ENCODE measurements around the gene ARL15. TPM values are rescaled to one million over a fixed set of nuclear protein-coding genes. Genes with fewer than 3 reads are reported as not detected.
"Not testable (repeated sequence)": the region's sequence is repeated elsewhere in the genome, so short reads cannot be mapped to it uniquely, and the experiment has no call there.

Gene ARL15
- total RNA-seq: 10 to 100 TPM; 14.3 to 24.1 TPM

DNA sequence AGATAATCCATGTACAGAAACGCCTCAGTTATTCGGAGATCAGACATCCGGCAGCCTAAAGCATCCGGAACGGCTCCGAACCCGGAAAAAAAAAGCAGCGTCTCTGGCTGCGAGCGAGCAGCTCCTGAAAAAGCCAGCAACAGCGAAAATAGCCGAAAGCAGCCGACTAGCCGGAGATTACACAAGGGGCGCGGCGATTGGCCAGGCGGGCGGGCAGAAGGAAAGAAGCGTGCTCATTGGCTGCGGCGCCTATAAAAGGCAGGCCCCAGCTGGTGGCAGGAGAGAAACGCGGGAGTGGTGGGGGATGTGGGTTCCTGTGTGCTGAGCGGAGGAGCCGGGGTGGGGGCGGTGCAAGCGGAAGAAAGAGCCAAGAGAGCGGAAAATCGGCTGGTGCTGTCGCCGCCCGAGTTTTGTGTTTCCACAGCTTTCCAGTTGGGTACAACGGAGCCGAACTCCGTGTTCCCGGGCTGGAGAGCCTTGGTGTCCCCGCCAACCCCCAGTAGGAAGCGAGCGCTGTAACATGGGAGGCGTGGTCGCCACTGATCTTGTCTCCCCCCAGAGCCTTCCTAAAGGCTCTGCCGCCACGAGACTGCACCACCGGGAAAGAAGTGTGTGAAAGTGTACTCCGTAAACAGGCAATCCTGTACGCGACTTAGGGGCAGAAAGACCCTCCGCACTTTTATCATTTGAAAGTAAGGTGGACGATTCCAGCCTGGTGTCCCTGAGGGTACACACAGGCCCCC, at the start of gene ARL15:
ARL15 (minus strand) TSS at position 141 of the 743 bp plus-strand sequence.
- DNase-seq (peak; percentile 98 to 99 (median 99)), ATAC-seq (peak; percentile 97)
- intact Hi-C loops (cut with DNase I): no loop called here
- H3K36me3 ChIP-seq (replicated peaks in 1 of 2; ENCODE audit: insufficient read depth in 1 of 2, low read depth in 2 of 2): no peaks in the 10 kb centered on the region
- WGBS, 2 donors: 0 to 1% methylated on average over 43 to 50 of the region's 50 CpGs
- peak; percentile 99 to 100 (median 100) for TF ChIP-seq POLR2A (IDR thresholded peaks at IDR 0.05)
- TF ChIP-seq, protein P1, sequence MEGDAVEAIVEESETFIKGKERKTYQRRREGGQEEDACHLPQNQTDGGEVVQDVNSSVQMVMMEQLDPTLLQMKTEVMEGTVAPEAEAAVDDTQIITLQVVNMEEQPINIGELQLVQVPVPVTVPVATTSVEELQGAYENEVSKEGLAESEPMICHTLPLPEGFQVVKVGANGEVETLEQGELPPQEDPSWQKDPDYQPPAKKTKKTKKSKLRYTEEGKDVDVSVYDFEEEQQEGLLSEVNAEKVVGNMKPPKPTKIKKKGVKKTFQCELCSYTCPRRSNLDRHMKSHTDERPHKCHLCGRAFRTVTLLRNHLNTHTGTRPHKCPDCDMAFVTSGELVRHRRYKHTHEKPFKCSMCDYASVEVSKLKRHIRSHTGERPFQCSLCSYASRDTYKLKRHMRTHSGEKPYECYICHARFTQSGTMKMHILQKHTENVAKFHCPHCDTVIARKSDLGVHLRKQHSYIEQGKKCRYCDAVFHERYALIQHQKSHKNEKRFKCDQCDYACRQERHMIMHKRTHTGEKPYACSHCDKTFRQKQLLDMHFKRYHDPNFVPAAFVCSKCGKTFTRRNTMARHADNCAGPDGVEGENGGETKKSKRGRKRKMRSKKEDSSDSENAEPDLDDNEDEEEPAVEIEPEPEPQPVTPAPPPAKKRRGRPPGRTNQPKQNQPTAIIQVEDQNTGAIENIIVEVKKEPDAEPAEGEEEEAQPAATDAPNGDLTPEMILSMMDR (IDR thresholded peaks at IDR 0.05): peak in 1 of 7 experiments; percentile 12
- peak within 1 kb of the TSS; percentile 72 to 96 (median 94) for H3K27ac ChIP-seq
- H3K27me3 ChIP-seq: no peaks in the 10 kb centered on the region
- H3K4me3 ChIP-seq: peak within 1 kb of the TSS; percentile 91 to 98
- no peaks in the 10 kb centered on the region for H3K9me3 ChIP-seq
- H3K4me1 ChIP-seq: peaks cover 27% of the 10 kb centered on the region

DNA sequence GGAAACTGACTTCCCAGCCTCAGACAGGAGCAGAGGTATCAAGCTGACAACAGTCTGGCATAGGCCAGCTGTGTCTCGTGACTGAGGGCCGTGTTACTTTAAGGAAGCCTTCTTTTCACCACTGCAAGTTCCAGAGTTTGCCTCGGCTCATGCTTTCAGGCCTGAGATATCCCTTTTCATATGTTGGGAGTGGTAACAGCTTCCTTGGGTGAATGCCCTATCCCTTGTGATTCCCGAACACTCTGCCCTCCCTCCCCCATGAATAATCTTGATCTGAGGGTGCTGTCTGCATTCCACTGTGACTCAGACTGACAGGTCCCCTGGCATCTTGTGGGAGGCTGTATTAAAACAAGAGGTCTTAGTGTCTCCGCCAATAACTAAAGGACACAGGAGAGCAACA, 49.7 kb upstream of the ARL15 start:
- WGBS, 2 donors: 33 to 63% methylated on average over 4 to 5 of the region's 5 CpGs
- TF ChIP-seq POLR2A (IDR thresholded peaks at IDR 0.05): no peak
- TF ChIP-seq, protein P1 (IDR thresholded peaks at IDR 0.05): no peak
- peaks cover 25% of the 10 kb centered on the region for H3K4me1 ChIP-seq
- intact Hi-C loops (cut with DNase I): no loop called here
- ATAC-seq: no peak
- H3K36me3 ChIP-seq (replicated peaks in 1 of 2; ENCODE audit: insufficient read depth in 1 of 2, low read depth in 2 of 2): no peaks in the 10 kb centered on the region
- H3K4me3 ChIP-seq: no peak overlapping the region
- peak in 1 of 4 donors; percentile 11 for DNase-seq
- H3K27me3 ChIP-seq: no peaks in the 10 kb centered on the region
- no peak overlapping the region for H3K27ac ChIP-seq
- H3K9me3 ChIP-seq: no peaks in the 10 kb centered on the region

DNA sequence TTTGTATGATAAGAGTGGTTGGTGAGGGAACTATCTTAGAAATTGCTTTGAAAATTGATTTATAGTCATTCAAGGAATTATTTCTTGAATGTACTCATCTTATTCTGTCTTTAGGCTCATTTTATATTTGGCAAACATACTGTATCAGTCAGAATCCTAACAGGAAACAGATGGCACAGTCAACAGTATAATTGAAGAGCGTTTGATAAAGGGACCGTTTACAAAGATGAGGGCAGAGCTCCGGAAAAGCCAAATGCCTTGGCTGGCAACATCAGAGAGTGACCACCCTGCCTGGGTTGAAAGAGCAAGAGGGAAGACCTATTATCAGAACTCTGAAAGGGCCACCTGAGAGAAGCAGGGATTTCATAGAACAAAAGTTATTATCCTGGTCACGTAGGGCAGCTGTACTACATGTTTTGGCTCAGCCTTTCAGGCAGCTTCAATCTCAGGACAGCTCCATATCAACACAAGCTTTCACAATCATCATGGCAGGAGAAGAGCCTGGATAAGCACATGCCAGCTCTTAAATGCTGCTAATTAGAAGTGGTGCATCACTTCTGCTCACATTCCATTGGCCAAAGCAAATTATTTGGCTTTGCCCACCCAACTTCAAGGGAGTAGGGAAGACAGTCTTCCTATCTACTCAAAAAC, 47.2 kb upstream of the ARL15 start:
- Histone ChIP-seq H3K9me3 (peaks cover 0 to 11% (median 0%) of the 10 kb centered on the region in 3 donors), H3K27me3 (no peaks in the 10 kb centered on the region), H3K4me3 (no peak overlapping the region), H3K4me1 (peaks cover 25% of the 10 kb centered on the region), H3K36me3 (replicated peaks in 1 of 2; ENCODE audit: insufficient read depth in 1 of 2, low read depth in 2 of 2) (no peaks in the 10 kb centered on the region), H3K27ac (no peak overlapping the region)
- ATAC-seq (no peak), DNase-seq (no peak)
- TF ChIP-seq, protein P1 (IDR thresholded peaks at IDR 0.05): no peak
- no peak for TF ChIP-seq POLR2A (IDR thresholded peaks at IDR 0.05)
- 55 to 77% methylated on average over 4 of the region's 4 CpGs for WGBS, 2 donors
- intact Hi-C loops (cut with DNase I): no loop called here

DNA sequence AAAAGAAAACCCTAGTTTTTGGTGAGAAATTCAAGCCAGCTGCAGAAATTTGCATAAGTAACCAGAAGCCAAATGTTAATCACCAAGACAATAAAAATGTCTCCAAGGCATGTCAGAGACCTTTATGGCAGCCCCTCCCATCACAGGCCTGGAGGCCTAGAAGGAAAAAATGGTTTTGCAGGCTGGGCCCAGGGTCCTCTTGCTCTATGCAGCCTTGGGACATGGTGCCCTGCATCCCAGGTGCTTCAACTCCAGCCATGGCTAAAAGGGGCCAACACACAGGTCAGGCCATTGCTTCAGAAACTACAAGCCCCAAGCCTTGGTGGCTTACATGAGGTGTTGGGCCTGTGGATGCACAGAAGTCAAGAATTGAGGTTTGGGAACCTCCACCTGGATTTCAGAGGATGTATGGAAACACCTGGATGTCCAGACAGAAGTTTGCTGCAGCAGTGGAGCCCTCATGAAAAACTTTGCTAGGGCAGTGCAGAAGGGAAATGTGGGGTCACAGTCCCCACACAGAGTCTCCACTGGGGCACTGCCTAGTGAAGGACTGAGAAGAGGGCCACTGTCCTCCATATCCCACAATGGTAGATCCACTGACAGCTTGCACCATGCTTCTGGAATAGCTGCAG, 43.7 kb upstream of the ARL15 start:
- DNase-seq; intact Hi-C loops (cut with DNase I): not testable (repeated sequence)

DNA sequence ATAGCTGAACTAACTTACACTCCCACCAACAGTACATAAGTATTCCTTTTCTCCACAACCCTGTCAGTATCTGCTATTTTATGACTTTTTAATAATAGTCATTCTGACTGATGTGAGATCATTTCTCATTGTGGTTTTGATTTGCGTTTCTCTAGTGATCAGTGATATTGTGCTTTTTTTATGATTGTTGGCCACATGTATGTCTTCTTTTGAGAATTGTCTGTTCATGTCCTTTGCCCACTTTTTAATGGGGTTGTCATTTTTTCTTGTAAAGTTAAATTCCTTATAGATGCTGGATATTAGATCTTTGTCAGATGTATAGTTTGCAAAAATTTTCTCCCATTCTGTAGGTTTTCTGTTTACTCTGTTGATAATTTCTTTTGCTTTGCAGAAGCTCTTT, 42.2 kb upstream of the ARL15 start:
- H3K4me1 ChIP-seq; ATAC-seq; intact Hi-C loops (cut with DNase I); DNase-seq; H3K27me3 ChIP-seq; H3K4me3 ChIP-seq; H3K27ac ChIP-seq; H3K36me3 ChIP-seq (replicated peaks in 1 of 2; ENCODE audit: insufficient read depth in 1 of 2, low read depth in 2 of 2): not testable (repeated sequence)
- H3K9me3 ChIP-seq: peaks cover 0 to 11% (median 0%) of the 10 kb centered on the region in 3 donors
- 0 to 27% methylated on average over 1 of the region's 1 CpG for WGBS, 2 donors

More for the DNA sequence above, 43.7 kb upstream of the ARL15 start:
- peaks cover 0 to 11% (median 0%) of the 10 kb centered on the region in 3 donors for H3K9me3 ChIP-seq
- H3K36me3 ChIP-seq (replicated peaks in 1 of 2; ENCODE audit: insufficient read depth in 1 of 2, low read depth in 2 of 2); H3K4me3 ChIP-seq; H3K27ac ChIP-seq; H3K4me1 ChIP-seq; H3K27me3 ChIP-seq; ATAC-seq: not testable (repeated sequence)
